SK-N-MC (cell line): ENCODE measurements around the gene CAMK2N2.
"Not testable (repeated sequence)": the region's sequence is repeated elsewhere in the genome, so short reads cannot be mapped to it uniquely, and the experiment has no call there.

Experiments used
- EZH2 ChIP-seq: fragments of 200-600 bp; sonication (generic); IDR thresholded peaks from one replicate; pipeline ENCODE4 v1.6.1; 2017; ENCODE audit warnings: antibody characterized with exemption
- FOXP2 ChIP-seq: optimal IDR thresholded peaks from 2 replicates; pipeline ENCODE3; 2011; ENCODE audit warnings: mild to moderate bottlenecking, moderate library complexity; ENCODE audit not compliant: insufficient read depth; ENCODE audit errors: extremely low read length, control extremely low read depth
- POLR2AphosphoS5 ChIP-seq: IDR thresholded peaks from 2 replicates; pipeline ENCODE4 v1.6.1; 2012; ENCODE audit warnings: mild to moderate bottlenecking, low read depth, low read length, borderline replicate concordance

DNA sequence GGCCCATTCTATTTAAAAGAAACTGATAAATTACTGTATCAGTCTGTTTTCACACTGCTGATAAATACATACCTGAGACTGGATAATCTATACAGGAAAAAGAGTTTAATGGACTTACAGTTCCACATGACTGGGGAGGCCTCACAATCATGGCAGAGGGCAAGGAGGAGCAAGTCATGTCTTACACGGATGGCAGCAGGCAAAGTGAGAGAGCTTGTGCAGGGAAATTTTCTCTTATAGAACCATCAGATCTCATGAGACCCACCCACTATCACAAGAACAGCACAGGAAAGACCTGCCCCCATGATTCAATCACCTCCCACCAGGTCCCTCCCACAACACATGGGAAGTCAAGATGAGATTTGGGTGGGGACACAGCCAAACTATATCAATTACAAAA is 5.9 kb upstream of the CAMK2N2 start:
- not testable (repeated sequence) for TF ChIP-seq EZH2, POLR2AphosphoS5, FOXP2
